NCI-H82 treated with DMSO at 0.1 percent for 48 hours (cell line): ENCODE data around the gene OPN4.

Experiments
- DNase-seq: peaks from one replicate; lab custom pipeline; 2025; ENCODE audit not compliant: unreplicated experiment; lab: John Stamatoyannopoulos, UW

The OPN4 gene

GRCh38 chr10:86662186-86663045 lies 8.1 kb downstream of the OPN4 start:
- DNase-seq: no peak

DNA sequence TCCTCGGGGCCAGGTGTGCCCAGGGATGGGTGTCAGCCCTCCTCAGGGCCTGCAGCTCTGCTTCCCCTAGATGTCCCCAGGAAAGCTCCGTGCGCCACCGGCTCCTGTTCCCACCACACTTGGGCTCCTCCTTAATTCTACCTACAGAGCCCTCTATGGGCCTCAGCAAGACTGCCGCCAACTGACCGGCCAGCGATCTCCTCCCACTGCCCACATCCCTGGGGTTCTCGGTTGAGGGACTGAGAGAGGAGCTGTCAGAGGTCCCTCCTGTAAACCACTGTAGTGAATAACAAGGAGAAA lies 8.6 kb downstream of the OPN4 start:
- no peak for DNase-seq

DNA sequence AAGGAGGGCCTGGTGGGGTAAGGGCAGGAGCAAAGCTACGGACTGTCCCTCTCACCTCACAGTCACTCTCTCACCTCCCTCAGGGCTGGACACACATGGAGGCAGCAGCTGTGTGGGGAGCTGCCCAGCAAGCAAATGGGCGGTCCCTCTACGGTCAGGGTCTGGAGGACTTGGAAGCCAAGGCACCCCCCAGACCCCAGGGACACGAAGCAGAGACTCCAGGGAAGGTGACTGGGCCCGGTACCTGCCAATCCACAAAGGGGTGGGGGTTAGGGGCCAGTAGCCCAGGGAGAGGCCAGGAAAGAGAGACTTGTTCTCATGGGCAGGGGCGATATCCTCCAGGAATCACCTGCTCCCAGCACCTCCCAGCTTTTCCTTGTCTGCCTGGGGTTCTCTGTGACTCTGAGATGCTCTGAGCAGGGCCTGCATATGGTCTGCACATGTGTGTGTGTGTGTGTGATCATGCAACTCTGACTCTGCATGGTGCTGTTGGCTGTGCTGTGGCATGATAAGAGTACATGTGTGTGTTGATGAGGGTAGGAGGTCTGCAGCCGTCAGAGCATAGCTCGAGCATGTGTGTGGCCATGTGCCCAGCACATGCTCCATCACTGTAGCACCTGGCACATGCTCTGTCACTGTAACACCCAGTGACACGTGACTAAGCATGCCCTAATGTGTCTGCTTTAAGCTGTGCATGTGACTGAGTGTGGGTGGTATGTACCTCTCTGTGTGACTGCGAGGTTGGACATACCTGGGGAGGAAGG lies 9.4 kb downstream of the OPN4 start:
- no peak for DNase-seq

DNA sequence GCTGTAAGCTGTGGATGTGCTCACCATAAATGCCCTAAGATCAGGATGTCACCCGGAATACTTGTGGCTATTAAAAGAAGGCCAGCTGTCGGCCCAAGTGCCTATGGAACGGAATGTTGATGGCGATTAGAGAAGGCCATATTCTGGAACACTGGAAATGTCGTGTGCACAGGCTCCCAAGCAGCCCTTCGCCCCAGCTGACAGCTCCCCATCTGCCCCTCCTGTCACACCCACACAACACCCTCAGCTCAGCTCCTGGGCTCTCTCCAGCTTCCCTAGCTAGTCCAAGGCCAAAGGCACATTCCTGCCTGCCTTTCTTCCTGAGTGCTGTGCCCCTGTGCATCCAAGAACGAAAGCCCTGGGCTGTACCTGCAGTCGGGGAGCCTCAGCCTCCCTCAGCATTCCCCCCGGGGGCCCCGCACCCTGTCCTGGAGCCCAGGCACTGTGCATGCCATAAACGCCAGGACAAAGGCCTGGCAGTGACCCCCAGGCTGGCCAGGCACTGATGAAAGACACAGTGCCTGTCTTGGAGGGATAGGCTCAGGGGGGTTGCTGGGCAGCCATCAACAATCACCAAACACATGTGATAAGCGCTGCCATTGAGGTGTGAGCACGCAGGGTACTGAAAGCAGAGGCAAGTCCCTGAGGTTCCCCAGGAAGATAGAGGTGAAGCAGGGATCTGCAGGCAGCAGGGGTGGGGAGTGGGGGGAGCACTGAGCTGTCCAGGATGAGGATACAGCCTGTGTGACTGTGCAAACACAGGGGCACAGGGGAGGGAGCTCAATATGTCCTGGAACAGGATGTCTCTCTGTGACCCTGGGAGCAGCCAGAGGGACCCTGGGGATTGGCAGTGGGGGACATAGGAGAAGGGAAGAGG lies 10.2 kb downstream of the OPN4 start:
- no peak for DNase-seq

DNA sequence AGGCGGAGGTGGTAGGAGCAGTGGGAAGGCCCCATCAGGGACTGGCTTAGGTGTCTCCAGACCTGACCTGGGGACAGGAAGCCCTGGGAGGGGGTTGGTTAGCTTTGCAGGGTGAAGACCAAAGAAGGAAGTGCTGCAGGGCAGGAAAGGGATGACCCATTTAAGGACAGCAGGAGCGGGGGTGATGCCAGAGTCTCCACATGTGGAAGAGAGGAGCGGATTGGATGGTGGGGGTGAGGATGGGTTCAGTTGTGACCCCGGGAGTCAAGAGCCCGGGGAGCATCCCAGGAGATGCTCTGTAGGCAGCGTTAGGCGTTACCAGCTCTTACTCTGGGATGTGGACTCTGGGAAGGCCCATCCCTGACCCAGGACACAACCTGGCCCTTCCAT lies 10.9 kb downstream of the OPN4 start:
- DNase-seq: no peak

GRCh38 chr10:86665868-86666267 lies 11.5 kb downstream of the OPN4 start:
- no peak for DNase-seq

DNA sequence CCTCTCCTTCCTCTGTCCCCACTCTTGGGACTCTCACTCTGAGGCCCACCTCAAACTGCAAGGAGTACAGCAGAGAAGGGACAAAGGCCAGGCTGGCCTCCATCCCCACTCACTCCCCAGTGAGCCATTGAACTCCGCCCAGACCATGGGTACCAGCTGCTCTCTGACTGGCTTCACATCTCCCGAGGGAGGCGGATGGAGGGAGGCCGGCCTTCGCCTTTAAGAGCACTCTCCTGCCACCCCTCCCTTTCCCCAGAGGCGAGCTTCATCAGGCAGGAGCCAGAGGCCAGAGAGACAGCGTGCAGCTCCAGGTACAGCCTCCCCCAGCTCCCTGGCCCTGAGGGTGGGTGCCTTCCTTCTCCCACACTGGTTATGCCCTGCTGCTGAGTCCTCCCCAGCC lies 12.2 kb downstream of the OPN4 start:
- no peak for DNase-seq

DNA sequence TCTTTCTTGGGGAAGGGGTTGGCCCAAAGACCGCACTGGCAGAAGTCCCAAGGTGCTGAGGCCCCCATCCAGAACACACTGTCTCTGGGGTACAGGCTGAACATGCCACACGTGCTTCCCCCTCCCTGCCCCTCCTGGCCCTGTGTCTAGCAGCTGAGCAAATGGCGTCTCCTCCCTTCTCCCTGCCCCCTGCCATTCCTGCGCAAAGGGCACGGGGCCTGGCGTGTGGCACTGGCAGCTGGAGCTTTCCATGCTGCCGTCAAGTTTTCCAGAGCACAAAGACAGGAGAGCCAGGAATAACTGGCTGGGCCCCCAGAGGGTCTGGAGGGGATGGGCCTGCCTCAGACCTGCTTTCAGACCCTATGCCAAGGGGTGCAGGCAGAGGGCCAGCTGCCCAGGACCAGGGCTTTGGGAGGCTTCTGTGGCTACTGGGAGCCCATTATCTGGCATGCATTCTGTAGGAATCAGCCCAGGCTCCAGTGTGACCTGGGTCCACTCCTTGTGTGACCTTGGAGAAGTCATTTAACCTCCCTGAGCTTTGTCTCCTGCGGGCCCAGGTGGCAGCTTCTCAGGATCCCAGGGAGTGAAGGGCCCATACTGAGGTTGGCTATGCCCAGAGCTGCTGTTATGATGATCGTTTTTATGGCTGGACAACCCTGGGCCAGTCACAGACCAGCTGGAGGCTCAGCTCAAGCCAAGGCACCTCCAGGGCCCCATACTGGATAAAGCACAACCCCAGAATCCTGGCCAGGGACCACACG lies 13.3 kb downstream of the OPN4 start:
- DNase-seq: no peak

GRCh38 chr10:86668297-86669165 lies 14.2 kb downstream of the OPN4 start, which contains the start of gene LDB3:
TSS of gene LDB3 (plus strand) at chr10:86668511. CDS start at chr10:86668692, 181 bp downstream.
- DNase-seq: no peak

- DNase-seq: no peak
Observed at GRCh38 chr10:86670290-86670811, 16.0 kb downstream of the OPN4 start.

GRCh38 chr10:86670876-86671275 lies 16.5 kb downstream of the OPN4 start:
- no peak for DNase-seq

DNA sequence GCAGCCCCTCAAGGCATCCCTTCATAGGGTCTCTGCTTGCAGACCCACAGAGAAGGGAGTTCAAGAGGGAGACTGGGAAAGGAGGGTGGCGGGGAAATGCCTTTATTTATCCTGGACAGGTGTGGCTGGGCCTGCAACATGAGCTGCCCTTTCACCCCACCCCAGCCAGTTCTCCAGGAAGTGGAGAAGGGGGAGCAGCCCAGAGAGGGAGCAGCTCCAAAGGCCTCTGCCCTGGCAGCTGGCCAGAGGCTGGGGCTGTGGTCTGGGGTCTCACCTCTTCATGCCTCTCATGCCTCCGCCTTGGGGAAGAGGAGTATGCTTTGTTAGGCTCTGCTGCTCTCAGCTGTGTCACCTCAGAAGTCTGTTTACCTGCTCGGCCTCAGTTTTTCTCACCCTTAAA lies 17.1 kb downstream of the OPN4 start:
- no peak for DNase-seq

DNA sequence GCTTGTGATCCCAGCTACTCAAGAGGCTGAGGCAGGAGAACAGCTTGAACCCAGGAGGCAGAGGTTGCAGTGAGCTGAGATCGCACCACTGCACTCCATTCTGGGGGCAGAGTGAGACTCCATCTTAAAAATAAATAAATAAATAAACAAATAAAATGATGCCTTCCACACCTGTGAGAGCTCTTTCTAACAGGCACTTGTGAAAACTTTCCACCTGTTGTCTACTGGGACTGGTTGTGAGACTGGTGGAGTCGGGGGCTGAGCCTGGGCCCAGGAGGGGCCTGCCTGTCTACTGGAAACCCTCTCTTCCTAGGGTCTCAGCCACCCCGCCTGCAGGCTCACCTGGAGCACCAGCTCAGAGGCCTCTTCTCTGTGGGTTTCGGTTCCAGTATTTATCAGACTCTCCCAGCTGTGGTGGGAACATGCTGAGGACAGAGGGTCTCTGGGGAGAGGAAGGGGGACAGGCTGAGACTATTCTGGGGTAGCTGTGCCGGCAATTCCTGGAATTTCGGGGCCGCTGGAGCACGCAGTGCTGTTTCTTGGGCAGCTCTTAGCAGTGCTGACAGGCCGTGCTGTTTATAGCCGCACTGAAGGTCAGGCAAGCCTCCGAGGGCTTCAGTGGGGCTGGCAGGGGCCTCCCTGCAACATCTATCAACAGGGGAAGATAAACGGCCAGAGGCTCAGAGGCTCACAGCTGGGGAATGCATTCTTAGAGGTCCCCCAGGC lies 17.8 kb downstream of the OPN4 start:
- DNase-seq: no peak

- peak; percentile 50 for DNase-seq
Observed at GRCh38 chr10:86673216-86673826, 19.0 kb downstream of the OPN4 start.

DNA sequence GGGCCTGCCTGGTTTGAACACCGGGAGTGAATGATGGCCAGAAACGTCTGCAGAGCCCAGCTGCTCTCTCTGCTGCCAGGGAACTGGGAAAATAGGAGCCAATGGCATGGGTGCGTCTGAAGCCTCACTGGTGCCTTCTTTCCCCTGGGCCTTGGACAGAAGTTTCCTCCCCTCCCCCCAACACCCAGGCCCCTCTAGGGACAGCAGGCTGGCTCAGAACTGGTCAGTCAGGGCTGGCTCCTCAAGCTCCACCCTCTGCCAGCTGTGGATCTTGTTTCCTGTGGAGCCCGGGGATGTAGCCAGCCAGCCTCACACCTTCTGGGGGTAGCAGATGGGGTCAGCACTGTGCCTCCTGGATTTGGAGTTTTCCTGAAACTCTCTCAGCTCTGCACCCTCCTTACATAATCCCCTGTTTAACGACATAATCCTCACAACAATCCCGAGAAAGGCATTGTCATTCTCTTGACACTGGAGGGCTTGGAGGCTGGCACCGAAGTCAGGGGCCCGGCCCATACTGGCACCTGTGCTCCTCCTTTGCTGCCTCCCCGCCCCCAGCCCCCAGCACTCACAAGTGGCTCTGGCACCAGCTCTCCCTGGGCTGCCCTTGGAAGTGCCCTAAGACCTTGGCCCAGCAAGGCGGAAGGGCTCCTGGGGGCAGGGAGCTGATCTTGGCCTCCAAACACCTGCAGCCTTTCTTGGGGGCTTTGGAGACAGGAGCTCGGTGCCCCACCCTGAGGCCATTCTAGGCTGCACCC lies 19.7 kb downstream of the OPN4 start:
- peak; percentile 87 for DNase-seq

DNA sequence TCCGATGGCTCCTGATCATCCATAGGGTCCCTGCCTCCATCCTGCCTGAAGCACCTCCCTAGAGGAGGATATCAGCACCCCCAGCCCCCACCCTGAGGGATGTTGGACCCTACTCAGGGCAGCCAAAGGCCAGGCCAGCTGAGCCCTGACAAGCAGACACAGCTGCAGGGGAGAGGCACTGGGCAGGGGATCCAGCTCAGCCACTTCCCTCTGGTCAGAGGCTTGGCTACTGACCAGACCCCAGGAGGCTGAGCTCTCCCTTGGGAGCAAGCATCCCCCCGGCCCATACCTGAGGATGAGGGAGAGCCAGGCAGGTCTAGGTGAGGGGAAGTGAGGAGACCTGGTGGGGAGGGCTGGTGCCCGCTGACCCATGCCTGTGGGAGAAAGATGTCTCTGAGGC lies 20.6 kb downstream of the OPN4 start:
- DNase-seq: no peak

GRCh38 chr10:86677374-86677773 lies 23.0 kb downstream of the OPN4 start:
- no peak for DNase-seq
